Measurements from ENCODE around the gene SAMM50. TPM values are rescaled to one million over a fixed set of nuclear protein-coding genes. Genes with fewer than 3 reads are reported as not detected.
A peak's percentile ranks its signal among the peaks of the same experiment; 100 is the strongest.

SAMM50 gene
- total RNA-seq, 2 donors from 2014 or later: 54.4 to 56.0 TPM

- no peak overlapping the region for H3K9ac ChIP-seq (ENCODE audit: extremely low read depth, low read length, poor library complexity, severe bottlenecking)
- no peak overlapping the region for H3K27ac Mint-ChIP-seq
- no peak for DNase-seq
- H3K4me1 ChIP-seq (ENCODE audit: control insufficient read depth, insufficient read depth, low read length): no peaks in the 10 kb centered on the region
- H3K27me3 Mint-ChIP-seq (ENCODE audit: insufficient read depth): no peaks in the 10 kb centered on the region
- no peak for TF ChIP-seq CTCF (conservative IDR thresholded peaks at IDR 0.05)
- H3K36me3 Mint-ChIP-seq (ENCODE audit: low read depth): peaks cover 3% of the 10 kb centered on the region
- no peak overlapping the region for H3K4me3 ChIP-seq (ENCODE audit: low read length)
- peaks cover 4% of the 10 kb centered on the region for H3K36me3 ChIP-seq (ENCODE audit: control insufficient read depth, insufficient read depth, low read length)
- 85 to 92% methylated on average over 9 to 11 of the region's 11 CpGs for WGBS, 2 experiments (ENCODE audit: insufficient coverage in 1 of 2, insufficient read length in 1 of 2)
- no peak overlapping the region for H3K4me3 Mint-ChIP-seq
- no peak overlapping the region for H3K27ac ChIP-seq (ENCODE audit: low read depth, low read length)
- H3K27me3 ChIP-seq (ENCODE audit: control insufficient read depth, insufficient read depth, low read length, poor library complexity, severe bottlenecking): no peaks in the 10 kb centered on the region
- no peaks in the 10 kb centered on the region for H3K9me3 Mint-ChIP-seq
- H3K4me1 Mint-ChIP-seq: peaks cover 19% of the 10 kb centered on the region
- H3K9me3 ChIP-seq (ENCODE audit: control insufficient read depth, low read length): no peaks in the 10 kb centered on the region
These were observed 2.6 kb downstream of the SAMM50 start for GRCh38 chr22:43957871-43958270.

GRCh38 chr22:43964314-43964857 lies 9.1 kb downstream of the SAMM50 start:
- Mint-ChIP-seq H3K9me3 (no peaks in the 10 kb centered on the region), H3K4me3 (no peak overlapping the region), H3K27ac (no peak overlapping the region), H3K36me3 (ENCODE audit: low read depth) (peaks cover 54% of the 10 kb centered on the region), H3K4me1 (no peaks in the 10 kb centered on the region), H3K27me3 (ENCODE audit: insufficient read depth) (no peaks in the 10 kb centered on the region)
- Histone ChIP-seq H3K4me1 (ENCODE audit: control insufficient read depth, insufficient read depth, low read length) (no peaks in the 10 kb centered on the region), H3K27me3 (ENCODE audit: control insufficient read depth, insufficient read depth, low read length, poor library complexity, severe bottlenecking) (no peaks in the 10 kb centered on the region), H3K9ac (ENCODE audit: extremely low read depth, low read length, poor library complexity, severe bottlenecking) (no peak overlapping the region), H3K4me3 (ENCODE audit: low read length) (no peak overlapping the region), H3K36me3 (ENCODE audit: control insufficient read depth, insufficient read depth, low read length) (peaks cover 59% of the 10 kb centered on the region), H3K9me3 (ENCODE audit: control insufficient read depth, low read length) (no peaks in the 10 kb centered on the region), H3K27ac (ENCODE audit: low read depth, low read length) (no peak overlapping the region)
- no peak for TF ChIP-seq CTCF (conservative IDR thresholded peaks at IDR 0.05)
- WGBS, 2 experiments (ENCODE audit: insufficient coverage in 1 of 2, insufficient read length in 1 of 2): 94 to 100% methylated on average over 3 to 10 of the region's 10 CpGs
- no peak for DNase-seq

- Mint-ChIP-seq H3K36me3 (ENCODE audit: low read depth) (peaks cover 65% of the 10 kb centered on the region), H3K9me3 (no peaks in the 10 kb centered on the region), H3K27ac (peak overlapping the region; percentile 0), H3K4me3 (no peak overlapping the region), H3K4me1 (no peaks in the 10 kb centered on the region), H3K27me3 (ENCODE audit: insufficient read depth) (no peaks in the 10 kb centered on the region)
- H3K9ac ChIP-seq (ENCODE audit: extremely low read depth, low read length, poor library complexity, severe bottlenecking): no peak overlapping the region
- no peaks in the 10 kb centered on the region for H3K9me3 ChIP-seq (ENCODE audit: control insufficient read depth, low read length)
- H3K4me3 ChIP-seq (ENCODE audit: low read length): no peak overlapping the region
- H3K27ac ChIP-seq (ENCODE audit: low read depth, low read length): no peak overlapping the region
- 96 to 99% methylated on average over 7 of the region's 7 CpGs for WGBS, 2 experiments (ENCODE audit: insufficient coverage in 1 of 2, insufficient read length in 1 of 2)
- DNase-seq: no peak
- H3K4me1 ChIP-seq (ENCODE audit: control insufficient read depth, insufficient read depth, low read length): no peaks in the 10 kb centered on the region
- peaks cover 76% of the 10 kb centered on the region for H3K36me3 ChIP-seq (ENCODE audit: control insufficient read depth, insufficient read depth, low read length)
- H3K27me3 ChIP-seq (ENCODE audit: control insufficient read depth, insufficient read depth, low read length, poor library complexity, severe bottlenecking): no peaks in the 10 kb centered on the region
- TF ChIP-seq CTCF (conservative IDR thresholded peaks at IDR 0.05): no peak
These were observed 11.8 kb downstream of the SAMM50 start for GRCh38 chr22:43967069-43967468.
